Activated T-helper 17 cell treated with anti-CD3 and anti-CD28 coated beads, Interleukin-2, amount 50 U/mL, for 72 hours (primary cell): Measurements from ENCODE around the gene SCRG1. TPM values are rescaled to one million over a fixed set of nuclear protein-coding genes. Genes with fewer than 3 reads are reported as not detected.

ENCODE experiments used
- ATAC-seq: fragments of 150-1000 bp; cut with Tn5 transposase; replicated peaks from 2 replicates; pipeline ENCODE4 v1.10.0; 2021; ENCODE audit warnings: mild to moderate bottlenecking, moderate library complexity
- H3K27ac Mint-ChIP-seq: one replicate; pipeline ENCODE4 v1.8.0; 2022; ENCODE audit warnings: mixed read lengths
- H3K27me3 Mint-ChIP-seq: one replicate; pipeline ENCODE4 v1.8.0; 2022; ENCODE audit warnings: mixed read lengths
- H3K36me3 Mint-ChIP-seq: one replicate; pipeline ENCODE4 v1.8.0; 2022; ENCODE audit warnings: low read depth, mild to moderate bottlenecking, mixed read lengths
- H3K4me1 Mint-ChIP-seq: one replicate; pipeline ENCODE4 v1.8.0; 2022; ENCODE audit warnings: mixed read lengths
- H3K4me3 Mint-ChIP-seq: one replicate; pipeline ENCODE4 v1.8.0; 2022; ENCODE audit warnings: mild to moderate bottlenecking, mixed read lengths
- H3K9me3 Mint-ChIP-seq: one replicate; pipeline ENCODE4 v1.8.0; 2022; ENCODE audit warnings: mixed read lengths
- total RNA-seq, 2 donors: library from RNA; stranded (reverse); gene quantifications; one replicate each; pipeline ENCODE4 v1.2.3, GENCODE V29; 2022

Gene SCRG1
- total RNA-seq, 2 donors from 2014 or later = not detected

DNA sequence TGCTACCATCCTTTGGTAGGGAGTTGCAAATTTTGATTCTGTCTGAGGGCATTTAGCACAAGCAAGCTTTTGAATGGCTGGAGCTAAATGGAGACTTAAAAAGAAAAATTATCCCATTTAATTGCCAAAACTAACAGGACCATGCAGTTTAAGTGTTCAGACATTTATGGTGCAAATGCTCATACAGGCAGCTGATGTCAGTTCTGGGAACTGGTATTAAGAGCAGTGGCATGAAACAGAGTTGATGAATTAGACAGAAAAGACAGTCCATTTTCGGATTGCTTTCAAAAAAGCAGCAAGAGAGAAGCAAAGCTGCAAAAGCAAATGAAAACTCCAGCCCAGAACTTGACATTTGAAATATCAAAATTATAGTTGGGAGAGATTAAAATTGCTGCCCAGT is 1.3 kb downstream of the SCRG1 start:
- no peak overlapping the region for H3K4me3 Mint-ChIP-seq
- no peak for ATAC-seq

DNA sequence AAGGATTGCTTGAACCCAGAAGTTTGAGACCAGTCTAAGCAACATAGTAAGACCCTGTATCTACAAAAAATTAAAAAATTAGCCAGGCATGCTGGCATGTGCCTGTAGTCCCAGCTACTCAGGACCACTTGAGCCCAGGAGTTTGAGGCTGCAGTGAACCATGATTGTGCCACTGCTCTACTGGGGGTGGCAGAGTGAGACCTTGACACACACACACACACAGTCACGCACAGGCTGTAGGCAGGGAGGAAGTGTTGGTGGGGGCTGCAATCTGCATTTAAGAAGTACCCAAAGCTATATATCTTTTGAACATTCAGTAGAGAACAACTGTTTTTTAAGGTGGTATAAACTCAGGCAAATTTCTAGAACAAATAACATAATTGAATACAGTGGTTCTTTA is 7.2 kb downstream of the SCRG1 start:
- no peak for ATAC-seq
- Mint-ChIP-seq H3K4me3 (no peak overlapping the region), H3K27ac (no peak overlapping the region), H3K36me3 (peaks cover 6% of the 10 kb centered on the region), H3K4me1 (no peaks in the 10 kb centered on the region), H3K27me3 (no peaks in the 10 kb centered on the region), H3K9me3 (no peaks in the 10 kb centered on the region)

More for the DNA sequence above, 1.3 kb downstream of the SCRG1 start:
- no peak overlapping the region for H3K27ac Mint-ChIP-seq
- H3K36me3 Mint-ChIP-seq = peaks cover 6% of the 10 kb centered on the region
- H3K9me3 Mint-ChIP-seq = no peaks in the 10 kb centered on the region
- H3K4me1 Mint-ChIP-seq = no peaks in the 10 kb centered on the region
- no peaks in the 10 kb centered on the region for H3K27me3 Mint-ChIP-seq

DNA sequence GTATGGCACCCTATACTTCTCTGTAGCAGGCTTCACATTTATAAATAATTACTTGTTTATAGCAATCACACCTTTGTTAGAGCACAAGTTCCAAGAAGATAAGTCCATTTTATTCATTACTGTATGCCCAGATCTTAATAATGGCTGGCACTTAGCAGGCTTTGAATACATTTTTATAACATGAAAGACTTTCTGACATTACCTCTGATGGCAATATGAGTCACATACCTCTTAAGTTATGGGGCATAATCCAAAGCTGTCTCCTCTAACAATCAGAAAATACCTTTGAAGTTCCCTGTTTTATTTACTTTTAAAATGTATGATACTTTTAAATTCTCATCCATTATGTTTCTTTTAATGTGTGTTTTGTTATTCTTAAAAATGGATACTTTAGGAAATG is 12.2 kb downstream of the SCRG1 start:
- Mint-ChIP-seq H3K27ac (no peak overlapping the region), H3K4me3 (no peak overlapping the region), H3K9me3 (no peaks in the 10 kb centered on the region), H3K27me3 (no peaks in the 10 kb centered on the region), H3K36me3 (no peaks in the 10 kb centered on the region), H3K4me1 (no peaks in the 10 kb centered on the region)
- no peak for ATAC-seq

DNA sequence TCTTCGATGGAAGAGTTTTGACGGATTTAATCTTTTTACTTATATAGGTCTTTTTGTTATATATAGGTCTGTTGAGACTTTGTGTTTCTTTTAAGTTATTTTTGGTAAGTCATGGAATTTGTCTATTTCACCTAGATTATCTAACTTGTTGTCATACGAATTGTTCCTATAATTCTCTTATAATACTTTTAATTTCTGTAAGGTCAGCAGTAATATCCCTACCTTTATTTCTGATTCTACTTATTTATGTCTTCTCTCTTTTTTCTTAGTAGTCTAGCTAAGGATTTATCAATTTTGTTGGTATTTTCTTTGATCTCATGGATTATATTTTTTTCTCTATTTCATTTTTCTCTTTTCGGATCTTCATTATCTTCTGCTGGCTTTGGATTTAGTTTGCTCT is 16.6 kb downstream of the SCRG1 start:
- Mint-ChIP-seq H3K9me3 (no peaks in the 10 kb centered on the region), H3K4me3 (no peak overlapping the region), H3K4me1 (peaks cover 5% of the 10 kb centered on the region), H3K36me3 (peaks cover 7% of the 10 kb centered on the region), H3K27me3 (no peaks in the 10 kb centered on the region), H3K27ac (no peak overlapping the region)
- ATAC-seq = no peak

DNA sequence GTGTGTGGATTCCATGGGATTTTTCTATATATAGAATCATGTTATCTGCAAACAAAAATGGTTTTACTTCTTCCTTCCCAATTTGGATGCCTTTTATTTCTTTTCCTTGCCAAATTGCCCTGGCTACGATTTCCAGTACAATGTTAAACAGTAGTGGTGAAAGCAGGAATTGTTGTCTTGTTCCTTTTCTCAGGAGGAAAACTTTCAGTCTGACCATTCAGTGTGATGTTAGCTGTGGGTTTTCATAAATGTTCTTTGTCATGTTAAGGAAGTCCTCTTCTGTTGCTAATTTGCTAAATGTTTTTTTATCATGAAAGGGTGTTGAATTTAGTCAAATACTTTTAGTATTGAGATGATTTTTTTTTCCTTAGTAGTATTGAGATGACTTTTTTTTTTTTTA is 17.3 kb downstream of the SCRG1 start:
- Mint-ChIP-seq H3K4me1 (peaks cover 5% of the 10 kb centered on the region), H3K4me3 (no peak overlapping the region), H3K36me3 (peaks cover 7% of the 10 kb centered on the region), H3K9me3 (no peaks in the 10 kb centered on the region), H3K27ac (no peak overlapping the region), H3K27me3 (no peaks in the 10 kb centered on the region)
- no peak for ATAC-seq

DNA sequence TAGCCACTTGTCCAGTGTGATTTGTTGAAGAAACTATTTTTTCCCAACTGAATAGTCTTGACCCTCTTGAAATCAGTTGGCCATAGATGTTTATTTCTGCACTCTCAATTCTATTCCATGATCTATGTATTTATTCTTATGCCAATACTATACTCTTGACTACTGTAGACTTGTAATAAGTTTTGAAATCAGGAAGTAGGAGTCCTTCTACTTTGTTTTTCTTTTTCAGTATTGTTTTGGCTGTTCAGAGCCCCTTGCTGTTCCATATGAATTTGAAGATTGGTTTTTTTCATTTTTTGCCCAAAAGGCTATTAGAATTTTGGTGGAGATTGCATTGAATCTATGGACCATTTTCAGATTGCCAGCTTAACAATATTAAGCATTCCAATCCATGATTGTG is 17.9 kb downstream of the SCRG1 start:
- peaks cover 10% of the 10 kb centered on the region for H3K36me3 Mint-ChIP-seq
- H3K4me1 Mint-ChIP-seq = peaks cover 5% of the 10 kb centered on the region
- no peak overlapping the region for H3K4me3 Mint-ChIP-seq
- no peak for ATAC-seq
- H3K27me3 Mint-ChIP-seq = no peaks in the 10 kb centered on the region
- no peaks in the 10 kb centered on the region for H3K9me3 Mint-ChIP-seq
- H3K27ac Mint-ChIP-seq = no peak overlapping the region

DNA sequence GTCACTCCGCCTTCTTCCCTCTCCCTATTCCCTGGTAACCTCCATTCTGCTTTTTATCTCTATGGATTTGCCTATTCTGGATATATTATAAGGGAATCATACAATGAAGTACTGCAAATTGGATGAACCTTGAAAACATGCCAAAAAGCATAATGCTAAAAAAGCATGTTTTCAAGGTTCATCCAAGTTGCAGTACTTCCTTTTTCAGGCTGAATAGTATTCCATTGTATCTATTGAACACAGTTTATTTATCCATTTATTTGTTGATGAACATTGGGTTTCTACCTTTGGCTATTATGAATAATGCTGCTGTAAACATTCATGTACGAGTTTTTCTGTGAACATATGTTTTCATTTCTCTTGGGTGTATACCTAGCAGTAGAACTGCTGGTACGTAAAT is 19.0 kb downstream of the SCRG1 start:
- Mint-ChIP-seq H3K4me1 (peaks cover 5% of the 10 kb centered on the region), H3K9me3 (no peaks in the 10 kb centered on the region), H3K4me3 (no peak overlapping the region), H3K36me3 (peaks cover 18% of the 10 kb centered on the region), H3K27ac (no peak overlapping the region), H3K27me3 (no peaks in the 10 kb centered on the region)
- no peak for ATAC-seq

DNA sequence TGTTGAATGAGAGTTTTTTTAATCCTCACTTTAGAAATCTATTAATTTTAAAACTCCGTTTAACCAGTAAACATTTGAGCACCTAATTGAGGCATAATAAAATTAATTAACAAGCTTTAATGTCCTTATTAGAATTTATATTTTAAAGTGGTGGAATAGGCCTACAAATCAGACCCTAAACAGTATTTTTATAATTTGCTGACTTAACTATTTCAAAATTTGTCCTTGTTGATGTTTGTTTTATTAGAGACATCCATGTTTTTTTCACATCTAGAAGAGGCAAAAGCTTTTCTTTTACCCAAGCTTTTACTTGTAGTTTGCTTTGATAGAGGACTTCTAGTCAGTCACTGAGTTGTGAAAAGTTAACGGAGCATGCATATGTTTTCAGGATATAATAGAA is 24.3 kb downstream of the SCRG1 start:
- no peak overlapping the region for H3K4me3 Mint-ChIP-seq
- H3K9me3 Mint-ChIP-seq = no peaks in the 10 kb centered on the region
- H3K36me3 Mint-ChIP-seq = peaks cover 67% of the 10 kb centered on the region
- H3K27ac Mint-ChIP-seq = no peak overlapping the region
- peaks cover 10% of the 10 kb centered on the region for H3K4me1 Mint-ChIP-seq
- no peaks in the 10 kb centered on the region for H3K27me3 Mint-ChIP-seq
- ATAC-seq = no peak

DNA sequence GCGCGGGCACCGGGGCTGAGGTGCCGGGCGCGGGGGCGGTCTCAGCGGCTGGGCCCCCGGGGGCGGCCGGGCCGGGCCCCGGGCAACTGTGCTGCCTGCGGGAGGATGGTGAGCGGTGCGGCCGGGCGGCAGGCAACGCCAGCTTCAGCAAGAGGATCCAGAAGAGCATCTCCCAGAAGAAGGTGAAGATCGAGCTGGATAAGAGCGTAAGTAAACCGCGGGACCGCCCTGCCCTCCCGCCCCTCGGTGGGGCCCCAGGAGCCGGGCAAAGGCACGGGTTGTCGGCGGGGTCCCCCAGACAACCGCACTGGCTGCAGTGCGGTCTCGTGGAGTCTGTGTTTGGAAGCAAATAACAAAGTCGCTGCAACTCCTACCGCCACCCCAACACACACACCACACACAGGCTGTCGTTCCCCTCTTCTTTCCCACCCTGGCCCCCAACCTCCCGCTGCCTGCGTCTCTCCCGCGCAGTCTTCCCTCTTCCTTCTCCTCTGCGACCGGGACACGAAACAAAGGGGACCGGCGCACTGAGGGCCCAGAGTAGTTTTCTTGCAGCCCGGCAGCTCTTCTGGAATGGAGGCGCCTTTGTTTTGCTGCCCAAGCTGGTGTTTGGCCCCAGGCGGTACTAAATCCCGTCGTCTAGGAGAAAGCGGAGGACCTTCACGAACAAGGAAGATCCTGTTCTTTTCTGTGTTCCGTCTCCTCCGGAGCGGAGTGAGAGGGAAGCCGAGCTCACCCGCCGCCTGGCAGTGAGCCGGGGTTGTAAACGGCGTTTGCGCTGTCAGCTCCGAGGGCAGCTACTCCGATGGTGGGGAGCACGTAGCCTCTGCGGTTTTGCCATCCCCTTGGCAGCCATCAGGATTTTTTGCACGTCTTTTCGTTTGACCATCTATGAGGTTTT is 27.4 kb downstream of the SCRG1 start:
- Mint-ChIP-seq H3K9me3 (no peaks in the 10 kb centered on the region), H3K36me3 (peaks cover 82% of the 10 kb centered on the region), H3K27me3 (no peaks in the 10 kb centered on the region), H3K27ac (peak overlapping the region; percentile 99), H3K4me3 (peak overlapping the region; percentile 99), H3K4me1 (peaks cover 28% of the 10 kb centered on the region)
- peak; percentile 9 for ATAC-seq

DNA sequence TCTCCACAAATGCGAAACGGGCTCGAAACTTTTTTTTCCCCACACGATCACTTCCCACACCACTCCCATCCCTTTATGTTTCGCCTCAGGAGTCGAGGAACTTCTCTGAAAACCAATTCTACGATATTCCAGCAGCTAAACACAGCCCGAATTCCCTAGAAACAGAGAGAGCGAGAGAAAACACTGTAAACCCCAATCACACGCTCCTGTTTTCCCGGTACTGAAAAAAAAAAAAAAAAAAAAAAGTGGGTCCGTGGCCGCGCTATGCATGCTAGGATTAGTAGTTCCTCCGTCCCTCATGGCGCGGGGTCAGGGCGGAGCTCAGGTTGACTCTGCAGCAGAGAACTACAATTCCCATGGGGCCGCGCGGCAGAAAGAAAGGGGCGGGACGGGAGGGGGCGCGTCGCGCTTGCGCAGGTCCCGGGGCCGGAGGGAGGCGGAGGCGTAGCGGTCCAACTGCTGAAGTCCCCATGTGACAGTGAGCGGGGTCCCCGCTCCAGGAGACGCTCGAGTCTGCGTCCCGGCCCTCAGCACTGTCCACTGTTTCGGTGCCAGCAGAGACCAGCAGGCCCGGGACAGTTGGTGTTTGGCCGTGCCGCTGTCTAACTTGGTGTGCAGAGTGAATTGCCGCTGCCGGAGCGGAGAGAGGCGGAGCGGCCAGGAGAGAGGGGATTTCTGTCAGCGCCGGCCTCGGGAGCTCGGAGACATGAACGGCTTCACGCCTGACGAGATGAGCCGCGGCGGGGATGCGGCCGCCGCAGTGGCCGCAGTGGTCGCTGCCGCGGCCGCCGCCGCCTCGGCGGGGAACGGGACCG is 28.2 kb downstream of the SCRG1 start, which contains the start of gene SAP30:
Gene SAP30, plus strand, starts transcription at position 478 of the 815 bp plus-strand sequence. Its CDS starts 229 bp downstream, at position 707.
- Mint-ChIP-seq H3K27ac (peak within 1 kb of the TSS; percentile 99), H3K27me3 (no peaks in the 10 kb centered on the region), H3K4me3 (peak within 1 kb of the TSS; percentile 99), H3K4me1 (peaks cover 28% of the 10 kb centered on the region), H3K36me3 (peaks cover 76% of the 10 kb centered on the region), H3K9me3 (no peaks in the 10 kb centered on the region)
- peak; percentile 87 for ATAC-seq

DNA sequence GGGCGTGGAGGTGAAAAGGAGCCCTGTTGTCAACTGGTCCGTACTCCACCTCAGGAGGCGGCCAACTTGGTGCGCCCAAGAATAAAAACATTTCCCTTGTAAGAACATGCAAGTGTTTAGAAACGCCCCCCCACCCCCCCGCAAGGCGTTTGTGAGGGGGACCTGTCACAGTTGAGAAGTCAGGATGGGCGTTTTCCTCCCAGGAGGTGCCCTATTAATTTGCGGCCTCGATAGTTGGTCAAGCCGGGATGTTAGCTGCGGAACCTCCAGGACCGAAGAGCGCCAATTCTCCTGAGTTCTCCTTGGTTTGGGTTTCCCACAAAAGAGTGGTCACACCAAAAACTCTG is 28.8 kb downstream of the SCRG1 start:
- peak; percentile 18 for ATAC-seq
- H3K36me3 Mint-ChIP-seq = peaks cover 79% of the 10 kb centered on the region
- peak overlapping the region; percentile 99 for H3K4me3 Mint-ChIP-seq
- no peaks in the 10 kb centered on the region for H3K9me3 Mint-ChIP-seq
- H3K27me3 Mint-ChIP-seq = no peaks in the 10 kb centered on the region
- H3K27ac Mint-ChIP-seq = peak overlapping the region; percentile 99
- H3K4me1 Mint-ChIP-seq = peaks cover 28% of the 10 kb centered on the region

DNA sequence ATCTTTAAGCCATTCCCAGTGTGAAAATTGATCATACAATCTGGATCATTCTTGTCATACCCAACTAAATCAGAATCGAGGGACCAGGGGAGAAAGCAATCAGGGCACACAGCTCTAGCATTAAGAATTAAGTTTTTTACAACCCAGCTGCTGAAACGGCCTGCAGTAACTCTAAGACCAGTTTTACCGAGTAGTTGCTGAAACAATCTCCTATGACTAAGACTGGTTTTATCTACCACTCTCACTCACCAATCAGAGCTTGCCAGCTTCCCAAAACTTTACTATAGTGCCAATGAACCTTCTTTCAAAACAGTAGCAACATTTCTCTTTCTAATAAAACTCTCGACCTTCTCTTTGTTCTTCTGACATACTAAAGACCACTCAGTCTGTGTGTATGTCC is 31.0 kb downstream of the SCRG1 start:
- peak overlapping the region; percentile 70 for H3K27ac Mint-ChIP-seq
- no peak for ATAC-seq
- no peaks in the 10 kb centered on the region for H3K9me3 Mint-ChIP-seq
- H3K36me3 Mint-ChIP-seq = peaks cover 72% of the 10 kb centered on the region
- no peaks in the 10 kb centered on the region for H3K27me3 Mint-ChIP-seq
- peaks cover 23% of the 10 kb centered on the region for H3K4me1 Mint-ChIP-seq
- peak overlapping the region; percentile 99 for H3K4me3 Mint-ChIP-seq

DNA sequence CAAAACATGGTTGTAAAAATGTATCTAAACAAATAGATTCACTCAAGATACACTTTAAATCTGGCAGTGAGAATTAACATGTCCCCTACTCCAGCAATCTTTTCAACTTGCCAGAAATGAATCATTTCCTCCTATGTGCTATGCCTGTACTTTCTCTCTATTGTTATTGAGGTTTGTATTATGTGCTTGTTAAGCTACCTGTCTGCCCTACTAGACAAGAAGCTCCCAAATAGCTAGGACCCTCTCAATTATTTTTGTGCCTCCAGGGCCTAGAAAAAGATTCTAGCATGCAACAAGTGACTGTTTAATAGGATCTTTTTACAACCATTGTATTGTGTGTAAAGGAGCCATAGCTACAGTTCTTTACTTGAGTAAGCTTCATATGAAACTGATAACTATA is 31.6 kb downstream of the SCRG1 start:
- peaks cover 22% of the 10 kb centered on the region for H3K4me1 Mint-ChIP-seq
- ATAC-seq = peak; percentile 13
- H3K9me3 Mint-ChIP-seq = no peaks in the 10 kb centered on the region
- H3K27ac Mint-ChIP-seq = peak overlapping the region; percentile 70
- peak overlapping the region; percentile 99 for H3K4me3 Mint-ChIP-seq
- peaks cover 65% of the 10 kb centered on the region for H3K36me3 Mint-ChIP-seq
- no peaks in the 10 kb centered on the region for H3K27me3 Mint-ChIP-seq

DNA sequence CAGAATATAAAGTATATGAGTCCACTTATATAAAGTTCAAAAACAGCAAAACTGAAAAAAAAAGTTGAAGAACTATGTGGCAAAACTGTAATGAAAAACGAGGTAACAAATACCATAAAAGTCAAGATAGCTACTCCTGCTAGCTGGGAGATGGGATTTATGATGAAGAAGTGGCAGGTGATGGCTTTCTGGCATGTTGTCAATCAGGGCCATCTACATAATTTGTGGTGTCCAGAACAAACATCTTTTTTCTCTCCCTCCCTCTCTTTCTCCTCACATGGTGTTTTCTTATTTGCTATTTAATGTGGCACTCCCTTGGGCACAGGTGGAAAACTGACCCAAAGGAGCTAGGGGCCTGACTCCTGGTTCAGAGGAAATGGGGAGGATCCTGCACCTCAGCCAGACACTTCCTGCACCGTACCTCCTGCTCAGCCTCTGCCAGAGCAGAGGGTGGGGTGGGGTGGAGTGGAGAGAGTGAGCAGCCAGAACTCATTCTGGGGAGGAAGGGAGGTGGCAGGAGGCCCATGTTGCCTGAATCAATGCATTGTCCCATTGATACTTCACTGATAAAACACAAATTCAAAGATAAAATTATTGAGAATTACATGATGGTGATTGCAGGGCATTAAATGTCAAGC is 33.4 kb downstream of the SCRG1 start:
- peak overlapping the region; percentile 56 for H3K27ac Mint-ChIP-seq

More for the DNA sequence above, 33.4 kb downstream of the SCRG1 start:
- H3K4me3 Mint-ChIP-seq = peak overlapping the region; percentile 22
- no peaks in the 10 kb centered on the region for H3K27me3 Mint-ChIP-seq
- H3K36me3 Mint-ChIP-seq = peaks cover 50% of the 10 kb centered on the region
- ATAC-seq = no peak
- no peaks in the 10 kb centered on the region for H3K9me3 Mint-ChIP-seq
- peaks cover 22% of the 10 kb centered on the region for H3K4me1 Mint-ChIP-seq
